Jurkat, Clone E6-1 (cell line): Measurements from ENCODE around the gene TEX19.
A peak's percentile ranks its signal among the peaks of the same experiment; 100 is the strongest.
"Not testable (repeated sequence)": the region's sequence is repeated elsewhere in the genome, so short reads cannot be mapped to it uniquely, and the experiment has no call there.

ENCODE experiments used
- DNase-seq: peaks from one replicate; pipeline ENCODE4 v3.0.0-alpha.2; 2011; ENCODE audit warnings: low read depth, low spot score
- H3K4me3 ChIP-seq: 2 replicates; pipeline ENCODE4 v1.5.1; 2011; ENCODE audit warnings: mild to moderate bottlenecking, low read length, control low read depth, moderate library complexity

The TEX19 gene

GRCh38 chr17:82333279-82334171 lies 25.5 kb upstream of the TEX19 start, which contains the start of gene SECTM1:
SECTM1 (minus strand) TSS chr17:82333766; CDS start chr17:82327240, 6,526 bp downstream.
- peak within 1 kb of the TSS; percentile 69 for H3K4me3 ChIP-seq

GRCh38 chr17:82334204-82334621 lies 24.8 kb upstream of the TEX19 start:
- no peak overlapping the region for H3K4me3 ChIP-seq
- DNase-seq: no peak

More at GRCh38 chr17:82333279-82334171, 25.5 kb upstream of the TEX19 start, which contains the start of gene SECTM1:
- no peak for DNase-seq

- peak; percentile 32 for DNase-seq
- peak overlapping the region; percentile 46 for H3K4me3 ChIP-seq
Observed at GRCh38 chr17:82334622-82335394, 24.2 kb upstream of the TEX19 start.

- DNase-seq: no peak
- H3K4me3 ChIP-seq: no peak overlapping the region
Observed at GRCh38 chr17:82338858-82339633, 20.0 kb upstream of the TEX19 start.

- H3K4me3 ChIP-seq: no peak overlapping the region
- DNase-seq: no peak
Observed at GRCh38 chr17:82339634-82340580, 19.1 kb upstream of the TEX19 start.

GRCh38 chr17:82342361-82343079 lies 16.5 kb upstream of the TEX19 start:
- DNase-seq: no peak
- H3K4me3 ChIP-seq: no peak overlapping the region

GRCh38 chr17:82343560-82343959 lies 15.5 kb upstream of the TEX19 start:
- no peak for DNase-seq
- no peak overlapping the region for H3K4me3 ChIP-seq

GRCh38 chr17:82344175-82344907 lies 14.7 kb upstream of the TEX19 start:
- H3K4me3 ChIP-seq: no peak overlapping the region
- no peak for DNase-seq

- H3K4me3 ChIP-seq: no peak overlapping the region
- DNase-seq: no peak
Observed at GRCh38 chr17:82345151-82345976, 13.7 kb upstream of the TEX19 start.

GRCh38 chr17:82346342-82347300 lies 12.4 kb upstream of the TEX19 start:
- H3K4me3 ChIP-seq: no peak overlapping the region
- no peak for DNase-seq

- DNase-seq, H3K4me3 ChIP-seq: not testable (repeated sequence)
Observed at GRCh38 chr17:82347994-82348393, 11.1 kb upstream of the TEX19 start.

GRCh38 chr17:82348434-82348833 lies 10.6 kb upstream of the TEX19 start:
- no peak for DNase-seq
- H3K4me3 ChIP-seq: no peak overlapping the region

GRCh38 chr17:82348866-82349265 lies 10.2 kb upstream of the TEX19 start:
- no peak overlapping the region for H3K4me3 ChIP-seq
- DNase-seq: no peak

- no peak for DNase-seq
- no peak overlapping the region for H3K4me3 ChIP-seq
Observed at GRCh38 chr17:82349287-82349701, 9.8 kb upstream of the TEX19 start.
